ENCODE results near the gene ZNF236.

The ZNF236 gene

GRCh38 chr18:76821356-76821874 is 942 bp upstream of the ZNF236 start:
- no peak for DNase-seq (ENCODE audit: low read depth, low spot score)

GRCh38 chr18:76821875-76822505 is 367 bp upstream of the ZNF236 start:
- DNase-seq (ENCODE audit: low read depth, low spot score), result no peak

- DNase-seq (ENCODE audit: low read depth, low spot score), result no peak
These were observed 793 bp downstream of the ZNF236 start for GRCh38 chr18:76823161-76823538.

GRCh38 chr18:76823587-76824011 is 1.2 kb downstream of the ZNF236 start:
- DNase-seq (ENCODE audit: low read depth, low spot score), result no peak

- no peak for DNase-seq (ENCODE audit: low read depth, low spot score)
These were observed 1.9 kb downstream of the ZNF236 start for GRCh38 chr18:76824145-76824676.

GRCh38 chr18:76824754-76825153 is 2.4 kb downstream of the ZNF236 start:
- DNase-seq (ENCODE audit: low read depth, low spot score), result no peak

GRCh38 chr18:76827205-76828200 is 5.1 kb downstream of the ZNF236 start:
- DNase-seq (ENCODE audit: low read depth, low spot score), result no peak

GRCh38 chr18:76834379-76834778 is 12.0 kb downstream of the ZNF236 start:
- DNase-seq (ENCODE audit: low read depth, low spot score), result no peak

GRCh38 chr18:76835380-76835779 is 13.0 kb downstream of the ZNF236 start:
- no peak for DNase-seq (ENCODE audit: low read depth, low spot score)

- DNase-seq (ENCODE audit: low read depth, low spot score), result no peak
These were observed 14.7 kb downstream of the ZNF236 start for GRCh38 chr18:76837071-76837470.

GRCh38 chr18:76838182-76838581 is 15.8 kb downstream of the ZNF236 start:
- DNase-seq (ENCODE audit: low read depth, low spot score), result no peak

GRCh38 chr18:76839086-76839794 is 16.9 kb downstream of the ZNF236 start:
- DNase-seq (ENCODE audit: low read depth, low spot score), result no peak

GRCh38 chr18:76842837-76843530 is 20.6 kb downstream of the ZNF236 start:
- DNase-seq (ENCODE audit: low read depth, low spot score), result no peak

- no peak for DNase-seq (ENCODE audit: low read depth, low spot score)
These were observed 21.8 kb downstream of the ZNF236 start for GRCh38 chr18:76844144-76844543.

GRCh38 chr18:76844742-76845477 is 22.6 kb downstream of the ZNF236 start:
- DNase-seq (ENCODE audit: low read depth, low spot score), result no peak

GRCh38 chr18:76846217-76846616 is 23.9 kb downstream of the ZNF236 start:
- DNase-seq (ENCODE audit: low read depth, low spot score), result no peak

- no peak for DNase-seq (ENCODE audit: low read depth, low spot score)
These were observed 25.6 kb downstream of the ZNF236 start for GRCh38 chr18:76847916-76848315.

GRCh38 chr18:76850112-76850511 is 27.8 kb downstream of the ZNF236 start:
- no peak for DNase-seq (ENCODE audit: low read depth, low spot score)

- no peak for DNase-seq (ENCODE audit: low read depth, low spot score)
These were observed 33.2 kb downstream of the ZNF236 start for GRCh38 chr18:76855594-76855993.

GRCh38 chr18:76857476-76857875 is 35.1 kb downstream of the ZNF236 start:
- no peak for DNase-seq (ENCODE audit: low read depth, low spot score)

All from smooth muscle cell of the brain vasculature (primary cell).